A549 (cell line): ENCODE measurements around the gene CCDC83. TPM values are rescaled to one million over a fixed set of nuclear protein-coding genes. Genes with fewer than 3 reads are reported as not detected.

Experiments
- ATAC-seq, 2 experiments: fragments of 200-7000 bp in 1 of 2; fragments of >200 bp in 1 of 2; cut with Nextera tagmentation in 1 of 2; cut with Tn5 transposase in 1 of 2; 3 replicates each; pipeline versions ENCODE4 v1.8.0 to v1.9.1; 2018 to 2020; ENCODE audit warnings: mild to moderate bottlenecking in 1 of 2, moderate library complexity in 1 of 2
- CTCF ChIA-PET: fragments of 300-600 bp; sonication (Branson Sonifier 250); formaldehyde crosslinking; extraction: SDS; loops from one replicate; lab custom pipeline; 2021; ENCODE audit warnings: antibody characterized with exemption, inconsistent platforms; lab: Yijun Ruan, JAX
- POLR2A ChIA-PET: fragments of 350-600 bp; formaldehyde crosslinking; extraction: SDS; loops from one replicate; lab custom pipeline; 2021; ENCODE audit warnings: antibody characterized with exemption, inconsistent platforms; lab: Yijun Ruan, JAX
- DNase-seq, 2 experiments: peaks; one replicate each; pipeline versions ENCODE4 v3.0.0 to v3.0.0-alpha.2; 2011 to 2016; ENCODE audit warnings: low read depth in 1 of 2, low spot score in 1 of 2
- FAIRE-seq: peaks from 2 replicates; lab custom pipeline; 2011; peaks lifted over from hg19 to GRCh38; lab: Jason Lieb, UNC
- H3K27ac ChIP-seq, 2 experiments: fragments of >200 bp; sonication (Bioruptor Twin); formaldehyde crosslinking; 3 replicates each; pipeline ENCODE4 v1.5.1; 2016 to 2017
- H3K4me1 ChIP-seq: fragments of >200 bp; sonication (Bioruptor Twin); formaldehyde crosslinking; 3 replicates; pipeline ENCODE4 v1.6.1; 2016
- H3K4me2 ChIP-seq: fragments of >200 bp; sonication (Bioruptor Twin); formaldehyde crosslinking; 3 replicates; pipeline ENCODE4 v1.6.1; 2016
- H3K4me3 ChIP-seq: fragments of >200 bp; sonication (Bioruptor Twin); formaldehyde crosslinking; 3 replicates; pipeline ENCODE4 v1.5.1; 2016
- H3K9me3 ChIP-seq: fragments of >200 bp; sonication (Bioruptor Twin); formaldehyde crosslinking; 3 replicates; pipeline ENCODE4 v1.6.1; 2016
- CEBPB ChIP-seq, 2 experiments: fragments of >200 bp in 1 of 2; sonication (Bioruptor Twin) in 1 of 2; formaldehyde crosslinking in 1 of 2; IDR thresholded peaks; 2 replicates each; pipeline ENCODE4 v1.6.1; 2012 to 2016
- EHMT2 ChIP-seq: fragments of 200-600 bp; sonication (generic); IDR thresholded peaks from 2 replicates; pipeline ENCODE4 v1.6.1; 2016; ENCODE audit warnings: antibody characterized with exemption, low read depth, mild to moderate bottlenecking, moderate library complexity
- EP300 ChIP-seq, 2 experiments: fragments of >200 bp; sonication (Bioruptor Twin); formaldehyde crosslinking; IDR thresholded peaks; 2 replicates in 1 of 2; 3 replicates in 1 of 2; pipeline ENCODE4 v1.6.1; 2016 to 2017
- FOSL2 ChIP-seq, 2 experiments: fragments of 450-650 bp in 1 of 2; fragments of >200 bp in 1 of 2; sonication (Bioruptor Twin) in 1 of 2; formaldehyde crosslinking; IDR thresholded peaks; 2 replicates each; pipeline versions ENCODE4 v1.5.0 to v1.6.1; 2016 to 2020; ENCODE audit warnings: mild to moderate bottlenecking in 1 of 2, moderate library complexity in 1 of 2
- FOXS1 ChIP-seq: fragments of 250-450 bp; sonication (Bioruptor Pico); IDR thresholded peaks from 2 replicates; pipeline ENCODE4 v1.5.0; 2020; ENCODE audit warnings: mild to moderate bottlenecking, moderate library complexity
- GATA3 ChIP-seq: IDR thresholded peaks from 2 replicates; pipeline ENCODE4 v1.6.1; 2012; ENCODE audit warnings: borderline replicate concordance
- HEYL ChIP-seq: fragments of 250-450 bp; sonication (Bioruptor Pico); IDR thresholded peaks from 2 replicates; pipeline ENCODE4 v1.8.0; 2021; ENCODE audit warnings: mild to moderate bottlenecking, moderate library complexity
- HOXA7 ChIP-seq: fragments of 250-450 bp; sonication (Bioruptor Pico); IDR thresholded peaks from 2 replicates; pipeline ENCODE4 v1.5.0; 2020; ENCODE audit warnings: mild to moderate bottlenecking, moderate library complexity
- JUN ChIP-seq, 2 experiments: fragments of >200 bp; sonication (Bioruptor Twin); formaldehyde crosslinking; IDR thresholded peaks; 2 replicates in 1 of 2; 3 replicates in 1 of 2; pipeline ENCODE4 v1.6.1; 2016 to 2017
- JUNB ChIP-seq: fragments of >200 bp; sonication (Bioruptor Twin); formaldehyde crosslinking; IDR thresholded peaks from 2 replicates; pipeline ENCODE4 v1.6.1; 2016
- MAFK ChIP-seq: fragments of 450-650 bp; IDR thresholded peaks from 2 replicates; pipeline ENCODE4 v1.6.1; 2014; ENCODE audit not compliant: partially characterized antibody
- NFE2L2 ChIP-seq: fragments of 150-350 bp; conservative IDR thresholded peaks from 2 replicates; pipeline ENCODE4 v1.6.1; 2014; ENCODE audit warnings: low read length
- NPAS2 ChIP-seq: fragments of 250-450 bp; sonication (Bioruptor Pico); IDR thresholded peaks from 2 replicates; pipeline ENCODE4 v1.8.0; 2022; ENCODE audit warnings: mild to moderate bottlenecking, moderate library complexity, borderline replicate concordance
- NR3C1 ChIP-seq: fragments of >200 bp; sonication (Bioruptor Twin); formaldehyde crosslinking; IDR thresholded peaks from 3 replicates; pipeline ENCODE4 v1.6.1; 2017
- RARB ChIP-seq: fragments of 250-450 bp; sonication (Bioruptor Pico); IDR thresholded peaks from 2 replicates; pipeline ENCODE4 v1.8.0; 2021; ENCODE audit warnings: mild to moderate bottlenecking, moderate library complexity
- SMC3 ChIP-seq: fragments of >200 bp; sonication (Bioruptor Twin); formaldehyde crosslinking; IDR thresholded peaks from 3 replicates; pipeline ENCODE4 v1.6.1; 2018; ENCODE audit warnings: inconsistent platforms
- WGBS: methylation state at CpG from one replicate; pipeline ENCODE4 v1.1.6; 2017; ENCODE audit errors: missing lambda C conversion rate; 5-methylcytosine and 5-hydroxymethylcytosine counted together
- polyA plus RNA-seq, 4 experiments: library from polyadenylated mRNA; depleted of rRNA in 3 of 4; stranded (reverse); fragments of >200 nt; fragmentation: RNase III in 1 of 4; extraction: RNeasy Plus Mini Kit Qiagen cat#74134 plus additional on column Dnase treatment in 1 of 4; gene quantifications; 2 replicates in 3 of 4; 3 replicates in 1 of 4; pipeline ENCODE4 v1.2.3, GENCODE V29; 2011 to 2017
- TF ChIP-seq, protein P1 (sequence below): fragments of 200-600 bp; sonication (generic); IDR thresholded peaks from 2 replicates; pipeline ENCODE4 v1.6.1; 2016; ENCODE audit warnings: antibody characterized with exemption, mild to moderate bottlenecking, moderate library complexity
- TF ChIP-seq, protein P2 (sequence below): IDR thresholded peaks from 2 replicates; pipeline ENCODE4 v1.6.1; 2012
- TF ChIP-seq, protein P3 (sequence below): fragments of 450-650 bp; IDR thresholded peaks from 2 replicates; pipeline ENCODE4 v1.6.1; 2014; ENCODE audit warnings: antibody characterized with exemption
- TF ChIP-seq, protein P4 (sequence below): fragments of >200 bp; sonication (Bioruptor Twin); formaldehyde crosslinking; IDR thresholded peaks from 3 replicates; pipeline ENCODE4 v1.6.1; 2016
- TF ChIP-seq, protein P5 (sequence below): fragments of >200 bp; sonication (Bioruptor Twin); formaldehyde crosslinking; IDR thresholded peaks from 2 replicates; pipeline ENCODE4 v1.6.1; 2016

CCDC83 gene
- polyA plus RNA-seq, 2 of the 4 experiments (the other 2 are of a cell fraction) = not detected

DNA sequence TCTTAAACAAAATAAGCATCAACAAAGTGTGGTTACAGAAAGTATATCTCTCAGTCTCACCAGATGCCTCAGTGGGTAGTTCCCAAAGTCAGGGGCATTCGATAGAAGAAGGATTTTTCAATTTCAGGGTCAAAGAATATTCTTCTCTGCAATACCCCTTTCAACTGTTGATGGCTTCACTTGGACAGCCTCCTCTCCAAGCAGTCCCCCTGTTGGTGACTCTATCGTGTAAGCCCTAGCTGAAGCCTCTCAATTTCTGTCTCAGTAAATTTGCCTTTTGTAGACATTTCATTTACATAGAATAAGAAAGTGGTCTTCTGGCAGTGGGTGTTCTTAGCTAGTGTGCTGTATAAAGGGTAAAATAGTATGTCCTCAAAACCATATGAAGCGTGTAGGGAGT, 11.3 kb upstream of the CCDC83 start:
- TF ChIP-seq, protein P1, sequence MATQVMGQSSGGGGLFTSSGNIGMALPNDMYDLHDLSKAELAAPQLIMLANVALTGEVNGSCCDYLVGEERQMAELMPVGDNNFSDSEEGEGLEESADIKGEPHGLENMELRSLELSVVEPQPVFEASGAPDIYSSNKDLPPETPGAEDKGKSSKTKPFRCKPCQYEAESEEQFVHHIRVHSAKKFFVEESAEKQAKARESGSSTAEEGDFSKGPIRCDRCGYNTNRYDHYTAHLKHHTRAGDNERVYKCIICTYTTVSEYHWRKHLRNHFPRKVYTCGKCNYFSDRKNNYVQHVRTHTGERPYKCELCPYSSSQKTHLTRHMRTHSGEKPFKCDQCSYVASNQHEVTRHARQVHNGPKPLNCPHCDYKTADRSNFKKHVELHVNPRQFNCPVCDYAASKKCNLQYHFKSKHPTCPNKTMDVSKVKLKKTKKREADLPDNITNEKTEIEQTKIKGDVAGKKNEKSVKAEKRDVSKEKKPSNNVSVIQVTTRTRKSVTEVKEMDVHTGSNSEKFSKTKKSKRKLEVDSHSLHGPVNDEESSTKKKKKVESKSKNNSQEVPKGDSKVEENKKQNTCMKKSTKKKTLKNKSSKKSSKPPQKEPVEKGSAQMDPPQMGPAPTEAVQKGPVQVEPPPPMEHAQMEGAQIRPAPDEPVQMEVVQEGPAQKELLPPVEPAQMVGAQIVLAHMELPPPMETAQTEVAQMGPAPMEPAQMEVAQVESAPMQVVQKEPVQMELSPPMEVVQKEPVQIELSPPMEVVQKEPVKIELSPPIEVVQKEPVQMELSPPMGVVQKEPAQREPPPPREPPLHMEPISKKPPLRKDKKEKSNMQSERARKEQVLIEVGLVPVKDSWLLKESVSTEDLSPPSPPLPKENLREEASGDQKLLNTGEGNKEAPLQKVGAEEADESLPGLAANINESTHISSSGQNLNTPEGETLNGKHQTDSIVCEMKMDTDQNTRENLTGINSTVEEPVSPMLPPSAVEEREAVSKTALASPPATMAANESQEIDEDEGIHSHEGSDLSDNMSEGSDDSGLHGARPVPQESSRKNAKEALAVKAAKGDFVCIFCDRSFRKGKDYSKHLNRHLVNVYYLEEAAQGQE = no peak
- no peak for TF ChIP-seq HOXA7 (CRISPR knock-in tag)
- no peak for TF ChIP-seq NR3C1
- TF ChIP-seq NPAS2 (CRISPR knock-in tag) = no peak
- TF ChIP-seq, protein P2, sequence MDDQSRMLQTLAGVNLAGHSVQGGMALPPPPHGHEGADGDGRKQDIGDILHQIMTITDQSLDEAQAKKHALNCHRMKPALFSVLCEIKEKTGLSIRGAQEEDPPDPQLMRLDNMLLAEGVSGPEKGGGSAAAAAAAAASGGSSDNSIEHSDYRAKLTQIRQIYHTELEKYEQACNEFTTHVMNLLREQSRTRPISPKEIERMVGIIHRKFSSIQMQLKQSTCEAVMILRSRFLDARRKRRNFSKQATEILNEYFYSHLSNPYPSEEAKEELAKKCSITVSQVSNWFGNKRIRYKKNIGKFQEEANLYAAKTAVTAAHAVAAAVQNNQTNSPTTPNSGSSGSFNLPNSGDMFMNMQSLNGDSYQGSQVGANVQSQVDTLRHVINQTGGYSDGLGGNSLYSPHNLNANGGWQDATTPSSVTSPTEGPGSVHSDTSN = no peak
- TF ChIP-seq EHMT2 = no peak
- no peak for TF ChIP-seq RARB
- POLR2A ChIA-PET = interaction anchor here (0.6 to 1.4 kb wide), 4 partner anchors 11 to 1160 kb away, joined by 3 to 10 read pairs (median 4); partner anchors contain the start of genes CCDC83, DLG2 and TMEM126A
- ATAC-seq (peak; percentile 46 to 49; a peak in 4 of 6 replicates), DNase-seq (no peak), FAIRE-seq (no peak)
- 92% methylated on average over 3 of the region's 3 CpGs for WGBS
- peaks cover 18% of the 10 kb centered on the region for H3K4me1 ChIP-seq
- H3K27ac ChIP-seq = peak overlapping the region; percentile 61 to 79
- peaks cover 25% of the 10 kb centered on the region for H3K9me3 ChIP-seq
- peak overlapping the region; percentile 41 for H3K4me2 ChIP-seq
- H3K4me3 ChIP-seq = no peak overlapping the region
- CTCF ChIA-PET = interaction anchor here (0.7 to 3.7 kb wide), 7 partner anchors 11 to 374 kb away, joined by 3 to 25 read pairs (median 4); partner anchors contain the start of gene CCDC83

DNA sequence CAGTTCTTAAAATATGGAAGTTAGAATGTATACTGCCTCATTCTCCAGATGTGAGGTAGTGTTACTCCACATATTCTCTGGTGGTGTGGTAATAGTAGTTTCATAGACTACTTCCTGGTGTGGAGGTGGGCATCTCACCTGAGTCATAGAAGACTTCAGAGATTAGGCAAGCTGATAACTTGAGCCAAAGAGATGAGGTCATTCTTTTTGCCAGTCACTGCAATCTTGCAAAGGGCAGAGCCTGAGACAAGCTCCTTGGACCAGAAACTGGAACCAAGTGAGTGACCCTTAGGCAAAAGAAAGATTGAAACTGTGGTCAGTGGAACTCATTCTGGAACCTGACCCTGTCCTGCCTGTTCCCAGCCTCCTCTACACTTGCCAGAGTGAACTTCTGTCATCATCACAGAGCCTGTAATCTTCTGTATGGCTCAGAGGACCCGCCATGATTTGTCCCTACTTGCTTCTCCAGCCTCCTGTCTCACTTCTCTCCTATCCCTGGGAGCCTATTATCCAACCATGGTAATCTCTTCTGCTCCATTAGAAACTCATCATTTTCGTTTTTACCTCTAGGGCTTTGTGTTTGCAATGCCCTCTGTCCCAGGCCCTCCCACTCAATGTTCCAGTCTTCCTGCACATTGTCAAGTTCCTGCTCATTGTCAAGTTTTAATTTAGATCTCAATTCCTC, 10.6 kb upstream of the CCDC83 start:
- POLR2A ChIA-PET = interaction anchor here (0.6 to 1.4 kb wide), 4 partner anchors 10 to 1159 kb away, joined by 3 to 10 read pairs (median 4); partner anchors contain the start of genes CCDC83, DLG2 and TMEM126A
- Histone ChIP-seq H3K4me3 (no peak overlapping the region), H3K4me2 (peak overlapping the region; percentile 41), H3K9me3 (peaks cover 25% of the 10 kb centered on the region)
- CTCF ChIA-PET = interaction anchor here (0.7 to 3.7 kb wide), 6 partner anchors 10 to 373 kb away, joined by 3 to 25 read pairs (median 4); partner anchors contain the start of gene CCDC83
- peak; percentile 87 to 89 for DNase-seq
- peak; percentile 59 for FAIRE-seq
- TF ChIP-seq MAFK (peak; percentile 78), JUNB (peak; percentile 74), HEYL (CRISPR knock-in tag) (no peak), GATA3 (peak; percentile 89), EP300 (IDR thresholded peaks at IDR 0.05) (peak; percentile 40 to 41; a peak in 2 of 5 replicates), NPAS2 (CRISPR knock-in tag) (no peak), CEBPB (IDR thresholded peaks at IDR 0.05) (peak; percentile 86 to 93), JUN (IDR thresholded peaks at IDR 0.05) (peak; percentile 45 to 59; a peak in 2 of 5 replicates), SMC3 (peak; percentile 22; the same call in 1 of the 3 replicates), FOSL2 (IDR thresholded peaks at IDR 0.05) (peak; percentile 81), FOSL2 (CRISPR knock-in tag; IDR thresholded peaks at IDR 0.05) (peak; percentile 89), FOXS1 (CRISPR knock-in tag) (no peak), NFE2L2 (peak; percentile 82)
- TF ChIP-seq, protein P3, sequence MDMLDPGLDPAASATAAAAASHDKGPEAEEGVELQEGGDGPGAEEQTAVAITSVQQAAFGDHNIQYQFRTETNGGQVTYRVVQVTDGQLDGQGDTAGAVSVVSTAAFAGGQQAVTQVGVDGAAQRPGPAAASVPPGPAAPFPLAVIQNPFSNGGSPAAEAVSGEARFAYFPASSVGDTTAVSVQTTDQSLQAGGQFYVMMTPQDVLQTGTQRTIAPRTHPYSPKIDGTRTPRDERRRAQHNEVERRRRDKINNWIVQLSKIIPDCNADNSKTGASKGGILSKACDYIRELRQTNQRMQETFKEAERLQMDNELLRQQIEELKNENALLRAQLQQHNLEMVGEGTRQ = no peak
- TF ChIP-seq, protein P4, sequence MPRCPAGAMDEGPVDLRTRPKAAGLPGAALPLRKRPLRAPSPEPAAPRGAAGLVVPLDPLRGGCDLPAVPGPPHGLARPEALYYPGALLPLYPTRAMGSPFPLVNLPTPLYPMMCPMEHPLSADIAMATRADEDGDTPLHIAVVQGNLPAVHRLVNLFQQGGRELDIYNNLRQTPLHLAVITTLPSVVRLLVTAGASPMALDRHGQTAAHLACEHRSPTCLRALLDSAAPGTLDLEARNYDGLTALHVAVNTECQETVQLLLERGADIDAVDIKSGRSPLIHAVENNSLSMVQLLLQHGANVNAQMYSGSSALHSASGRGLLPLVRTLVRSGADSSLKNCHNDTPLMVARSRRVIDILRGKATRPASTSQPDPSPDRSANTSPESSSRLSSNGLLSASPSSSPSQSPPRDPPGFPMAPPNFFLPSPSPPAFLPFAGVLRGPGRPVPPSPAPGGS = peak; percentile 54; the same call in 1 of the 3 replicates
- TF ChIP-seq, protein P5, sequence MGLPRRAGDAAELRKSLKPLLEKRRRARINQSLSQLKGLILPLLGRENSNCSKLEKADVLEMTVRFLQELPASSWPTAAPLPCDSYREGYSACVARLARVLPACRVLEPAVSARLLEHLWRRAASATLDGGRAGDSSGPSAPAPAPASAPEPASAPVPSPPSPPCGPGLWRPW = 0 out of 2 replicates have a peak, but pooled peaks have one; percentile 62
- TF ChIP-seq, all 56 proteins: peak for 11
- peak; percentile 94 to 100 for ATAC-seq
- Histone ChIP-seq H3K4me1 (peaks cover 18% of the 10 kb centered on the region), H3K27ac (peak overlapping the region; percentile 62 to 80)
- WGBS = 49% methylated on average over 2 of the region's 2 CpGs
